AG09319 (cell line): Measurements from ENCODE around the gene HS3ST4.

Experiments
- DNase-seq: peaks from one replicate; pipeline ENCODE4 v3.0.0-alpha.2; 2010; ENCODE audit warnings: low read depth; ENCODE audit errors: extremely low read depth
- TF ChIP-seq, protein P1 (sequence below): IDR thresholded peaks from 2 replicates; pipeline ENCODE4 v1.5.1; 2011; ENCODE audit warnings: low read depth, mild to moderate bottlenecking, inconsistent platforms, low read length, moderate library complexity

Gene HS3ST4

DNA sequence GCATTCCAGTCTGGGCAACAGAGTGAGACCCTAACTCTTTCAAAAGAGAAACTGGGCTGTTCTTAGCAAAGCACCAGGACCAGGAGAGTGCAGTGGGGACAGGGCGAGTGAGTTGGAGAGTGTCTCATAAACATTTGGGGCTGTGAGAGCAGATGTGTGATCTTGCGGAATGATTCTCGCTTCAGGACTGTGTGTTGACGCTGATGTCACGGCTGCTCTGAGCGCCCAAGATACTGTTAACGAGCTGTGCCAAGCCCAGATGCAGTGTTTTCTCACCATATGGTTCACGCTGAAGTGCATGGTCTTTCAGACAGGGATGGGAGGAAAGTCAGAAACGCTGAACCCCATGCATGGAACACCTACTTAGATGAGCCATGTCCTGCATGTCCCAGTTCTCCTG, 438.2 kb downstream of the HS3ST4 start:
- TF ChIP-seq, protein P1, sequence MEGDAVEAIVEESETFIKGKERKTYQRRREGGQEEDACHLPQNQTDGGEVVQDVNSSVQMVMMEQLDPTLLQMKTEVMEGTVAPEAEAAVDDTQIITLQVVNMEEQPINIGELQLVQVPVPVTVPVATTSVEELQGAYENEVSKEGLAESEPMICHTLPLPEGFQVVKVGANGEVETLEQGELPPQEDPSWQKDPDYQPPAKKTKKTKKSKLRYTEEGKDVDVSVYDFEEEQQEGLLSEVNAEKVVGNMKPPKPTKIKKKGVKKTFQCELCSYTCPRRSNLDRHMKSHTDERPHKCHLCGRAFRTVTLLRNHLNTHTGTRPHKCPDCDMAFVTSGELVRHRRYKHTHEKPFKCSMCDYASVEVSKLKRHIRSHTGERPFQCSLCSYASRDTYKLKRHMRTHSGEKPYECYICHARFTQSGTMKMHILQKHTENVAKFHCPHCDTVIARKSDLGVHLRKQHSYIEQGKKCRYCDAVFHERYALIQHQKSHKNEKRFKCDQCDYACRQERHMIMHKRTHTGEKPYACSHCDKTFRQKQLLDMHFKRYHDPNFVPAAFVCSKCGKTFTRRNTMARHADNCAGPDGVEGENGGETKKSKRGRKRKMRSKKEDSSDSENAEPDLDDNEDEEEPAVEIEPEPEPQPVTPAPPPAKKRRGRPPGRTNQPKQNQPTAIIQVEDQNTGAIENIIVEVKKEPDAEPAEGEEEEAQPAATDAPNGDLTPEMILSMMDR, result no peak
- DNase-seq, result no peak

DNA sequence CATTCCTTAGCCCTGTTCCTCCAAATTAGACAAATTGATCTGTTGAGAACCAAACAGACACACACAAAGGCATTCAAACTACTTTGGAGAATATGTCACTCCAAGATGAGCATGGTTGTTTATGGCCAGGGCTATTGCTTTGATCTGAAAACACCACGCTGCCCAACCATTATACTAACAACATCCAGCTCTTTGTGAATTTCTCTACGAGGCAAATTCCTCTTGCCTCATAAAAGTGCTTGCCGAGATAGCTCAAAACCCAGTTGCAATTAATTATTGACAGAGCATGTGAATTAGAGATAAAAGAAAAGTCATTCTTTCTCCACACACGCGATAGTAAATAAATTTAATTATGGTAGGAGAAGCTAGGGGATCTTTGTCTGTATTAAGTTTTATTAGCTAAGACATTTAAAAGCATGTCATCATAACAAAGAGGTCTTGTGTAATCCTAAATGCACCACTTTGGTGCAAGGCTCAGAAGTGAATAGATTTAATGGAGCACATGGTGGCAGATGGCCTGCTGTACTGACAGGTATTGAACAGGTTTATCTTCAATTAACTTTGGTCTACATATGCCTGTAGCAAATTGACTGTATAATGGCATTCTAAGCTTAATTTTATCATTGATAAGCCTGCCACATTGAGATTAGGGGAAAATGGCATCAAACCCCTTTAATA, 441.8 kb downstream of the HS3ST4 start:
- DNase-seq, result no peak
- TF ChIP-seq, protein P1, result no peak

DNA sequence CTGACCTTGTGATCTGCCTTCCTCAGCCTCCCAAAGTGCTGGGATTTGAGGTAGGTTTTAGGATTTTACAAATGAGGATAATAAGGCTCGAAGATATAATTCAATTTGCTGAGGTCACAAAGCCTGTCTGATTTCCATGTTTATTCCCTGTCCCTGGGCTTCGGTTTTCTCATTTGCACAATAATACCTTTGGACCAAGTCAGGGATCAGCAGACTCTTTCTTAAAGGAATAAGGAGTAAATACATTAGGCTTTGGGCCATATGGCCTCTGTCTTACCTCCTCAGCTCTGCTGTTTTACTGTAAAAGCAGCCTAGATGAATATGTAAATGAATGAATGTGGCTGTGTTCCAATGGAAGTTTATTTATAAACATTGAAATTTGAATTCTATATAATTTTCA, 442.8 kb downstream of the HS3ST4 start:
- TF ChIP-seq, protein P1, result no peak
- DNase-seq, result no peak

DNA sequence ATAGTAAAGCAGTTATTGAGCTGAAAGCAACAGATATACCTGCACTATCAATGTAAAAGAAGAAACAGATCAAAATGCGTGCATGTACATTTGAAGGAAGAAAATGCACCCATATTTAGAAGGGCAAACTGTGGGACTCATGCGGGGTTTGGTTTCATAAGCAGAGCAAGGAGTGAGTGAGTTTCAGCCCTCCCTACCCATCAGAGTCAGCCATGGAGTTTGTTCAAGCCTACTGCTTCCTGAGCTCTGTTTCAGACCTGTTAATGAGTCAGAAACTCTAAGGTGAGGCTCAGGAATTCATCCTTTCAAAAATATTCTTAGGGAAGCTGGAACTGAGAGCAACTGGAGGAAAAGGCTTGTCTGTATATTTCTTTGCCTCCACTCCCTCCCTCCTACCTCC, 446.2 kb downstream of the HS3ST4 start:
- TF ChIP-seq, protein P1, result no peak
- no peak for DNase-seq

DNA sequence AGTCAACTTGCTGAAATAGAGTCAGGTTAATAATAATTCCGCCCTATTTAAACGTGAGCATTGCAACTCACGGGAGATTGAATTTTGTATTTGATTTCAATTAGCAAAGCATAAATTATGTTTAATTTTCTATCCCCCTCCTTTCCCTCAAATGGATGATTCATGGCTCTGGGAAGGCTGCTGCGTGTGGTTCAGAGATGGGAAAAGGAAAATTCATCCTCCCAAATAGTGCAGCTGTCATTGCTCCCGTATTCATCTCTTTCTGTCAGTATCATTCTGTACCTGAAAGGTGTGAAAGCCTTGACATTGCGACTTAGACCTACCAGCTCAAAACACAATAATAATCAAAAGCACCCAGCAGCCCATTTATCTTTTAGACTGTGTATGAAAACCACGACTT, 447.3 kb downstream of the HS3ST4 start:
- TF ChIP-seq, protein P1, result no peak
- DNase-seq, result no peak

DNA sequence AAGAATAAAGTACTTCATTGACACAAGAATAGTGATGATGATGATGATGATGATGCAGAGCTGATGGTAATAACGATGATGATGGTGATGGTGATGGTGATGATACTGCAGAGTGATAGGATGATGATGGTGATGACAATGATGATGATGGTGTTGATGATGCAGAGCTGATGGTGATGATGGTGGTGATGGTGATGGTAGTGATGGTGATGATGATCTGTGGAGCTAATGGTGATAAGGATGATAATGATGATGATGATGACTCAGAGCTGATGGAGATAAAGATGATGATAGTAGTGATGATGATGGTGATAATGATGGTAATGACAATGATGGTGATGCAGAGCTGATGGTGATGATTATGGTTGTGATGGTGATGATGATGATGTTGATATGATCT, 448.1 kb downstream of the HS3ST4 start:
- TF ChIP-seq, protein P1, result no peak
- no peak for DNase-seq

DNA sequence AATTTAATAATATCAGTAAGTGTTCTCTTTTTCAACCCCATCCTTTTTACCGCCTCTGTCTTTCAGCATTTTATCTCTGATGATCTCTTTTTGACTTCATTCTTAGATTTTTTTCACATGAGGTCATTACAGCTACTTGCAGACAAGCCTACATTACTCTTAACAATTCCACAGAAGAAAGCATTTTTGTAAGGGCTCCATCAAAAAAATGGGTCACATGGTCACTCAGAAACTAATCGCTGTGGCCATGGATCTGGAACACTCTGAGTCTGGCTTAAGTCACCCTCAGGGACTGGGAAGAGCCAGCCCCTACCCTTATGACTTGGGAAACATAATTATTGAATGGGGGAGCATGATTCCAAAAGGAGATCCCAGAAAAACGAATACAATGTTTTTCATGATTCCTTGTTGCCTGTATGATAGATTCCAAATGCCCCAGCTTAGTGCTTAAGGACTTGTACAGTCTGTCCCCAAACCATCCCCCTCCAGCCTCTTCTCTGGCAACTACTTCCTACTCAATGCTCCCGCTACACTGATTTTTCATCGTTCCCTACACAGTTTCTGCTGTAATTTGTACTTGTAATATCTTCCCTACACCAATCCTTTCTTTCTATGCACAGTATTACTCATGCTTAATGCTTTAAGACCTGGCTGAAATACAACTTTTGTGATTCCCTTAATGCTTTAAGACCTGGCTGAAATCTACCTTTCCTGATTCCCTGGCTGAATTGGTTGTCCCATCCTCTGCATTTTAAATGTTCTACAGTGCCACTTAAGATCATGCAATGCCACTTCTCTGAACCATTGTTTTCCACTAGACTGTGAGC, 457.8 kb downstream of the HS3ST4 start:
- no peak for DNase-seq
- TF ChIP-seq, protein P1, result no peak
